HFF-Myc (cell line): ENCODE results near the gene PRKCB.
"Not testable (repeated sequence)": the region's sequence is repeated elsewhere in the genome, so short reads cannot be mapped to it uniquely, and the experiment has no call there.

Experiments used
- DNase-seq: peaks from one replicate; pipeline ENCODE4 v3.0.0-alpha.2; 2011; ENCODE audit warnings: low read depth; ENCODE audit errors: extremely low read depth
- H3K4me3 ChIP-seq: replicated peaks from 2 replicates; pipeline ENCODE4 v1.5.1; 2011; ENCODE audit warnings: low read depth, mild to moderate bottlenecking, control low read depth, low read length
- TF ChIP-seq, protein P1 (sequence below): IDR thresholded peaks from 2 replicates; pipeline ENCODE4 v1.5.1; 2012; ENCODE audit warnings: mild to moderate bottlenecking, low read depth, low read length, control low read depth; ENCODE audit errors: missing control alignments

PRKCB gene

DNA sequence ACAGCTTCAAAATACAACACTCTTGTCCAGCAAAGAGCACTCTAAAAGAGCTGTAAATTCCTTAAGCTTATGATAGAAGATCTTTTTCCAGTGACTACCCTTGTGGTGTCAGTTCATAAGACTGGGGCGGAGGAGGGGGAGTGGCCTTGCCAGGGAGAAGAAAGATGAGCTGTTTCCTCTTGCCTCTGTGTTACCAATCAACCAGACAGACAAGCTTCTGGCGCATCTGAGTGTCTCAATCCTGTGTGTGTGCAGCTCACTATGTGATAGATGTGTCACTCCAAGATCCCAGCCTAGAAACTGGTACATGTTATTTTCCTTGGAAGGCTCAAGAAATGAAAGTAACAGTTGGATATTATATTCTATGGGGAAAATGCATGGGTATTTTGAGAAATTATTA is 253.0 kb downstream of the PRKCB start:
- DNase-seq, result no peak
- H3K4me3 ChIP-seq, result no peak overlapping the region
- TF ChIP-seq, protein P1, sequence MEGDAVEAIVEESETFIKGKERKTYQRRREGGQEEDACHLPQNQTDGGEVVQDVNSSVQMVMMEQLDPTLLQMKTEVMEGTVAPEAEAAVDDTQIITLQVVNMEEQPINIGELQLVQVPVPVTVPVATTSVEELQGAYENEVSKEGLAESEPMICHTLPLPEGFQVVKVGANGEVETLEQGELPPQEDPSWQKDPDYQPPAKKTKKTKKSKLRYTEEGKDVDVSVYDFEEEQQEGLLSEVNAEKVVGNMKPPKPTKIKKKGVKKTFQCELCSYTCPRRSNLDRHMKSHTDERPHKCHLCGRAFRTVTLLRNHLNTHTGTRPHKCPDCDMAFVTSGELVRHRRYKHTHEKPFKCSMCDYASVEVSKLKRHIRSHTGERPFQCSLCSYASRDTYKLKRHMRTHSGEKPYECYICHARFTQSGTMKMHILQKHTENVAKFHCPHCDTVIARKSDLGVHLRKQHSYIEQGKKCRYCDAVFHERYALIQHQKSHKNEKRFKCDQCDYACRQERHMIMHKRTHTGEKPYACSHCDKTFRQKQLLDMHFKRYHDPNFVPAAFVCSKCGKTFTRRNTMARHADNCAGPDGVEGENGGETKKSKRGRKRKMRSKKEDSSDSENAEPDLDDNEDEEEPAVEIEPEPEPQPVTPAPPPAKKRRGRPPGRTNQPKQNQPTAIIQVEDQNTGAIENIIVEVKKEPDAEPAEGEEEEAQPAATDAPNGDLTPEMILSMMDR, result no peak

DNA sequence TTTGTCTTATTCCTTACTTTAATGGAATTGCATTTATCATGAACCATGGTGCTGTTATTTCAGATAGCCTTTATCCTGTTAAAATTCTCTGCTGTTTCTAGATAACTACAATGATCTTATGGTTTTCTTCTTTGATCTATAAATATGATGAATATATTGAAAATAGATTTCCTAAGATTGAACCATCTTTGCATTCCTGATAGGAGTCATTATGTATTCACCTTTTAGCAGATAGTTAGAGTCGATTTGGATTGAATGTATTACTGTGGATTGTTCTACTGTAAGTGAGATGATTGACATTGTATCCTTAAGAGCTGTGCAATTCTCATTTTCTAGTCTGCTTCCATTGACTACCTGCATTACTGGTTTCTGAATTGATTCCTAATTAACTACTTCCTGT is 255.3 kb downstream of the PRKCB start:
- no peak for DNase-seq

GRCh38 chr16:24093049-24093448 is 257.3 kb downstream of the PRKCB start:
- TF ChIP-seq, protein P1, result no peak
- no peak overlapping the region for H3K4me3 ChIP-seq
- no peak for DNase-seq

More for the DNA sequence above, 255.3 kb downstream of the PRKCB start:
- TF ChIP-seq, protein P1, result no peak
- H3K4me3 ChIP-seq, result no peak overlapping the region

GRCh38 chr16:24094660-24095059 is 258.9 kb downstream of the PRKCB start:
- TF ChIP-seq, protein P1, result no peak
- no peak for DNase-seq
- H3K4me3 ChIP-seq, result no peak overlapping the region

- no peak overlapping the region for H3K4me3 ChIP-seq
Measured at GRCh38 chr16:24098896-24099295, 263.1 kb downstream of the PRKCB start.

GRCh38 chr16:24101431-24101830 is 265.6 kb downstream of the PRKCB start:
- no peak for DNase-seq
- TF ChIP-seq, protein P1, result no peak
- H3K4me3 ChIP-seq, result no peak overlapping the region

More at GRCh38 chr16:24098896-24099295, 263.1 kb downstream of the PRKCB start:
- DNase-seq, result no peak
- TF ChIP-seq, protein P1, result no peak

GRCh38 chr16:24102209-24102660 is 266.5 kb downstream of the PRKCB start:
- TF ChIP-seq, protein P1, result no peak
- no peak overlapping the region for H3K4me3 ChIP-seq
- DNase-seq, result no peak

DNA sequence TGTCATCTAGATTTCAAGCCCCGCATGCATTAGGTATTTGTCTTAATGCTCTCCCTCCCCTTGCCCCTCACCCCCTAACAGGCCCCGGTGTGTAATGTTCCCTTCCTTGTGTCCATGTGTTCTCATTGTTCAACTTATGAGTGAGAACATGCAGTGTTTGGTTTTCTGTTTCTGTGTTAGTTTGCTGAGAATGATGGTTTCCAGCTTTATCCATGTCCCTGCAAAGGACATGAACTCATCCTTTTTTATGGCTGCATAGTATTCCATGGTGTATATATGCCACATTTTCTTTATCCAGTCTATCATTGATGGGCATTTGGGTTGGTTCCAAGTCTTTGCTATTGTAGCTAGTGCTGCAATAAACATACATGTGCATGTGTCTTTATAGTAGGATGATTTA is 269.7 kb downstream of the PRKCB start:
- not testable (repeated sequence) for H3K4me3 ChIP-seq, DNase-seq

GRCh38 chr16:24108090-24108489 is 272.3 kb downstream of the PRKCB start:
- DNase-seq, result not testable (repeated sequence)

More at GRCh38 chr16:24108090-24108489, 272.3 kb downstream of the PRKCB start:
- not testable (repeated sequence) for H3K4me3 ChIP-seq
